Nucleus accumbens (tissue), 56 donors: ENCODE data around the gene ADRA2B.
A peak's percentile ranks its signal among the peaks of the same experiment; 100 is the strongest.
"Not testable (repeated sequence)": the region's sequence is repeated elsewhere in the genome, so short reads cannot be mapped to it uniquely, and the experiment has no call there.

ENCODE experiments used
- DNase-seq, 56 donors: peaks; one replicate each; lab custom pipeline; 2025; lab: John Stamatoyannopoulos, UW

The ADRA2B gene

GRCh38 chr2:96116424-96116878, at the start of gene ADRA2B:
ADRA2B (minus strand) TSS chr2:96116571; CDS start chr2:96116149, 422 bp downstream.
- peak in 9 of 56 donors; percentile 9 to 32 (median 13) for DNase-seq

- DNase-seq, result peak in 47 of 56 donors; percentile 20 to 86 (median 71)
Measured at GRCh38 chr2:96164459-96165184, 48.3 kb upstream of the ADRA2B start.

DNA sequence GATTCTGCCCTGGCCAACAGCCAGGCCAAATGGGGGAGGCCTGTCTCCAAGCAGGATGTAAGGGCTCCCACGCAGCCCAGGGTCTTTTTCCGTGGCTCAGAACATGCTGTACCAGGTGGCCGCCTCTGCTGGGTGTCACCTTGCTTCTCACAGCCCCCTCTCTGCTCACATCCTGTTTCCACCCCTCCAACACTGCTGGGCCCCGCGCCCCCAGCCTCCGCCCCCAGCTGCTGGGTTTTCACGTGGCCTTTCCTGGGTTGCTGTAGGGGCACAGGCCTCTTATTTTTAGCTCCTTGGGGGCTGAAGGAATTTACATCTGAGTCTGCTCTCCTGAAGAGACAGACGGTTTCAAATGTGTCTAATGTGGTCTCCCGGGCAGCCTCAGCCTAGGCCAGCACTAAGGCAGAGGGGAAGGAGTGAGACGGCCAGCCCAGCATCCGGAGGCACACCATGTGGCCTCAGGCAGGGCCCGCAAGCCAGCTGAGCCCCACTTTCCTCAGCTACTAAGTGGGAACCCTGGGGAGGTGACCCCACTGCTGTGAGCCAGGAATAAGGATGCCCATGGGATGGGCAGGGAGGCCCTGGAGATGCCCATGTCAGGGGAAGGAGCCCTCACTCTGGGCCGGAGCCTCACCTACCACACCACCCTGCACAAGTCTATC, 47.5 kb upstream of the ADRA2B start:
- DNase-seq, result peak in 1 of 56 donors; percentile 47

GRCh38 chr2:96163415-96163767, 47.0 kb upstream of the ADRA2B start:
- DNase-seq, result no peak

DNA sequence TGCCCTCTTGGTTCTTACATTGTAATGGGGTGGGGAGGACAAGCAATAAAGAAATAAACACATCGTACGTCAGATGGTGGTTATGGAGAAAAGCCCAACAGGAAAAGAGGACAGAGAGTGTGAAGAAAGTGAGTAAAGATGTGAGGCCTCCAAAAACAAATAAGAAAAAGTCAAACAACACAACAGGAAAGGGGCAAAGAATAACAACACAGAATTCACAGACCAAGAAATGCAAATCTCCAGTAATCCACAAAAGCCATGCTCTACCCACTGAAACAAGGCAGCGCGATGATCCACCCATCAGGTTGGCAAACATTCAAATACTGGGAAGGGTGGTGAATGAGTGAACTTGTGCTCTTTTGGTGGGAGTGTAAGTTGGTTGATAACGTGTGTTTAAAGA, 45.5 kb upstream of the ADRA2B start:
- no peak for DNase-seq

GRCh38 chr2:96160366-96160765, 44.0 kb upstream of the ADRA2B start:
- not testable (repeated sequence) for DNase-seq

- no peak for DNase-seq
Measured at GRCh38 chr2:96159084-96159830, 42.9 kb upstream of the ADRA2B start.

DNA sequence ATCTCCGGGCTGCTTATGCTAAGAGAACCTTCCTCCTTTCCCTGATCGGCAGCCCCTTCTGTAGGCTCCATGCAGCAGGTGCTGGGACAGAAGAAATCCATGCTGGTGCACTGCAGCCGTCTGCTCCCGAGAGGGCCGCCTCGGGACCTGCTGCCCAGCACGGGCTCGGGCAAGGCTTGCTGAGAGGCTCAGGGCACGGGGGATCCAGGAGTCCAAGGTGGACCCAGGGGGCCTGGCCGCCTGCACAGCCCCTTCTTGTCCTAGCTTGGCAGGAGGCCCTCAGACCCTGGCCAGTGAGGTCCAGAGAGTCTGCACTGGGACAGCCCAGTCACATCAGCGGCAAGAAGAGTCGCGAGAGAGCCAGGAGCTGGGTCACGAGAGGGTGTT, 42.2 kb upstream of the ADRA2B start:
- no peak for DNase-seq

DNA sequence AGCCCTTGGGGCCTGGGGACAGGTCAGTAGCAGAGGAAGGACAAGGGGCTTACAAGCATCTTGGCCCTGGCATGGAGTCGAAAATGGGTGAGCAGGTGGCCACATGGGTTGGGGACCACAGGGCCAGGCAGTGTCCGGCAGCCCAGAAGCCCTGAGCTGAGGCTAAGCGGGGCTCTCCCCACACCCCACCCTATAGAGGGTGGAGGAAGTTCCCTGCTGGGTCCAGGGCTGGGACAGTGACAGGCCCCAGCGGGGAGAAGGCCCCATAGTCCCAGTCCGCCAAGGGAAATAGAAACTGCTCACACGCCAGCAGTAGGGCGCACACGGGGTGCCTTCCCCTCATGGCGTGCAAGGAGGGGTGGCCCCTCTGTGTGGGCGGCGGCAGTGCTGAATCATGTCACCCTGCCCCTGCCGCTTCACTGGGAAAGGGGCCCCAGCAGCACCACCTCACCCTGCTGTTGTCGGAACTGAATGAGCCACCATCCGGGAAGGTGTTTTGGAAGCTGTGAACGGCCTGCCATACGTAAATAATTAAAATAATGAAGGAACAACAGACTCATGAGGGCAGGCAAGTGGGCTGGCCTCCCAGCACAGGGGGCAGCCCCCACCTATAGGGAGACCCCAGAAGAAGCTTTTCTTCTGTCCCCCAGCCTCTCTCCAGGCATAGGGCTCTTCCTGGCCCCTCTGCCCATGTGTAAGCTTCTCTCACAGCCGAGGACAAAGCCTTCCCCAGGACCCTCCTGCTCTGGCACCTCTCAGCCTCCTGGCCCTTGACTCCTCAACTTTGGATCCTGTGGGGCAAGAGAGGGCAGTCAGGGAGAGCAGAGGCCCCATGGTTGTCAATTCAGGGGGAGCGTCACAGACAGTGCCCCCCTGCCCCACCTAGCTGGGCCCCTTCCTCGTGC, 41.5 kb upstream of the ADRA2B start:
- no peak for DNase-seq

DNA sequence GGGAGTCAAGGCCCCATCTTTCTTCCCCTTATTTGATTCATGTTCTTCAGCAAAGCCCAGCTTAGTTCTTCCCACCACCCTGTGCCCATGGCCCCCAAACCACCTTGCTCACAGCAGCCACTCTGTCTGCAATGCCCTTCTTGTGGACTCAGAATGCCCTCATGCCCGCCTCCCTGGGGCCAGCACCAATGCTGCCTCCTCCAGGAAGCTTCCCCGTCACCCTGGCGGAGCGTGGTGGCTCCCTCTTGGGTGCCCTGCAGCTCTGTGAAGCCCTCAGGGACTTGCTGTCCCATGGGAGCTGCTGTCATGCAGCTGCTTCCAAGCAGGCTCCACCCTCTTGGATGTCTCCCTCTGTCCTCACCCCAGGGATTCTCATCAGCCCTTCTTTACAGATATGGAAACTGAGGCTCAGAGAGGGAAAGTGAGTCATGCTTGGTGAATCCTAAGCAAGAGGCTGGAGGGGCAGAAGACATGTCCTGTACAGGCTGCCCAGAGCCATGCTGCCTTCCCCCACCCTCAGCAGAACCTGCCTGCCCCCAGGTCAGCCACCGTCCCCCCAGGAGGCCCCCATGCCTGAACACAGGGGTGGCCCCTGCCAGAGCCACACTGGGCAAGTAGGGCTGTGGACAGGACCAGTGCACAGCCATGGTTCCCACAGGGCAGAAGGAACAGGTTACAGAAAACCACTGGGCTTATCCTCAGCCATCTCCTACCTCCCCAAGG, 40.7 kb upstream of the ADRA2B start:
- DNase-seq, result no peak

DNA sequence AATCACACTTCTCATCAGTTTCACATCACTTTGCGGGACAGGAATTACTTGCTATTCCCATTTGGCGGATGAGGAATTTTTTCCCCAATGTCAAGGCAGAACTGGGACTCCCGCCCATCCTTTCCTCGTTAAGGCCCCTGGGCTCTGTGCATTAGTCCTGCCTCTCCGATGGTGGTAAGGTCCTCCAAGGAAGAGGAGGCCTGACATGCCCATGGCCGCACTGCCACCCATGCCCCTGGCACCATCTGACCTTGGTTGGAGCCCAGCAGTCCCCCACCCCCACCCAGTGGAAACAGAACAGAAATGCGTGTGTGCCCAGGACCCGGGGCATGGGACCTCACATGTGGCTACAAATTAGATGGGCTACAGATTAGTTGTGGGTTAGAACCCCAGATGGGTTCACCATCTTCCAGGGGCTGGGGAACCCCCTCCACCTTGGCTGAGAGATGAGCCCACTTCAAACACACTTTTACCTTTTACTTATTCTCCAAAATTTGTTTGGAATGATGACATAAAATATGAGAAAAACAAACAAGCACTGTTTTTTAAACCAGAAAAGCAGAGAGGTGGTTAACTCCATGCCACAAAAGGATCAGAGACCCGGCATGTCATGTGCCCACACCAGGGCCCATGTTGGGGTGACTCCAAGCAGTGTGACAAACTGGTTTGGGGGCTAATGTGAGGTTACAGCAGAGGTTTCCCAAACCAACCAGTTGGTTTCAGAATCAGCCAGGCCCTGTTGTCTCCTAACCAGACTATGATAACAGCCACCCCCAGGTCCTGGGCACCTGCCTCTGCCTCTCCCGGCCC, 39.8 kb upstream of the ADRA2B start:
- DNase-seq, result no peak

DNA sequence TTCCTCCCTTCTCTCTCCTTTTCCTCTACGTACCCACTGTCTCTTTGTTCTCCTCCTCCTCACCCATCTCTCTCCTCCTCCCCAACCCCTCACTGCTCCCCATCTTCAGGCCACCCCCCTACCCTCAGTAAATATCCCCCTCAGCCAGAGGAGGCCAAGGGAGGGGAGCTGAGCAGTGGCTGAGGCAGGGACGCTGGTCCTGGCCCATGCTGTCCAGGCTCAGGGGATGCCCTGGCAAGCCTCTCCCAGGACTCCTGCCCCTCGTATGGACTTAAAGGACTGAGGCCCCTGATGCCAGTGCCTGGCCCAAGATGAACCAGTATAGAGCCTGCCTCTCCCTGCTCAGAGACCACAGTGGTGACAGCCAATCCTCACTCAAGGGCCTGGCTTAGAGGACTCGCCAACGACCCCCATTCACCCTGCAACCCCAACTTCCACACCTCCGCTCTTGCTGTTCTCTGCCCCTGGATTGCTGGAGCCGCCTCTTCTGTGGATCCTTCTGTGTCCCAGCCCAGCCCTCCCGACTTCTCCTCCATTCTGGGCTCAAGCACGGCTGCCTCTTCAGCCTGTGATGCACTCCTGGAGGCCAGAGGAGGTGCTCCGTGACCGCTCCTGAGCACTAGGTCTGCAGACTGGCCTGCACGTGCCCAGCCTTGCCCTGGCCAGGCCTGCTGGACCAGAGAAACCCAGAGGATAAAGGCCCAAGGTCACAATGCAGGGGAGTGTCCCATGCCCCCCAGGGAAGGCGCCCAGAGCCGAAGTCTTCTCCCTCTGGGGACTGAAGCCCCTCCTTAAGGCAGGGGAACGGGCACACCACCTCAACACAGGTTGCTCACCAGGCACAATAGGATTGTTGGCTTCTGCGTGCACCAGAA, 38.4 kb upstream of the ADRA2B start:
- DNase-seq, result no peak

DNA sequence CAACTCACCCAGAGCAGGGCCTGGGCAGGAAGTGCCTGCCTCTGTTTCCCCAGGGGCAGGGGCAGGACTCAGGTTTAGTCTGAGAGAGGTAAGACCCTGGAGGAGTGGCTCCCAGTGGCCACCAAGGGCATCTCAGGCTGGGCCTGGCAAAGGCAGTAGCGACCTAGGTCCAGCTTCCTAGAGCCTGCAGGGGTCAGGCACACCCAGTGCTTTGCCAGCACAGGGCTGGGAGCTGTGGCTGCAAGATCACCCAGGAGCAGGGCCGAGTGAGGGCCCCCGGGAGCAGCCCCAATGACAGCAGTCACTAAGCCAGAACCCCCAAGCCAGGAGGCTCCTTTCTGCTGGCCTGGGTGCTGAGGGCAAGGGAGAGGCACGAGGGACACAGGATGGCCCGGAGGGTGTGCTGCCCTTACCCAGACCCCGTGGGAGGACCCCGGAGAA, 37.6 kb upstream of the ADRA2B start:
- no peak for DNase-seq

GRCh38 chr2:96153291-96153713, 36.9 kb upstream of the ADRA2B start:
- DNase-seq, result no peak

DNA sequence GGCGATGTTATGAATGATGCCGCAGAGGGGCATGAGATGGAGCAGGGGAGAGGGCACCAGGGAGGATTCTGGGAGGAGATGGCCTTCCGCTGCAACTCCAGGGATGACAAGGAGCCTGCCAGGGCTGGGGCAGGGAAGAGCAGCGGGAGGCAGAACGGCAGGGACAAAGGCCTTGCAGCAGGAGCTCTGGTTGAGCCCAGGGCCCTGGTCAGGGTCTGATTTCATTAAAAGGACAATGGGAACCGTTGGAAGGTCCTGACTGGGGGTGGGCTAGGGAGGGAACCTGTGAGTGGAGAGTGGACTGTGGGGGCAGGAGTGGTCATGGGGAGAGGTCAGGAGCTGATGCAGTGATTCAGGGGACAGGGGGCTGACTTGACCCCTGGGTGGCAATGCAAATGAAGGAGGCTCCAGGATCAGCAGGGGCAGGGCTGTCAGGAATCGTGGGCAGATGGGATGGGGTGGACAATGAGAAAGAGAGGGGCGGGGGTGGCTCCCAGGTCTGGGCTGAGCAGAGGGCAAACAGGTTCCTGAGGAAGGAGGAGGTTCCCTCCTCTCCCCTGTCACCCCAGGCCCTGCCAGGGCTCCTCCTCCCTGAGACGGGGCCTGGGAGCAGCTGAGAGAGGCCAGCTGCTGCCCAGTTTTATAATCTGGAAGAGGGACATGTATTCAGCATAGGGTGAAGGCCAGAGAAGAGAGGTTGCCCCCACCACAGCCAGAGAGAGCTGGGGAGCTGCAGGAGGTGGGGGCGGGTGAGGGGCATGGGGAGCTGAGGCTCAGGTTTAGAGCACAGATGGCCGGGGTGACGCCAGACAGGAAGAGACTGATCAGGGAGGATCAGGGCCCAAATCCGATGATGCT, 36.2 kb upstream of the ADRA2B start:
- no peak for DNase-seq

GRCh38 chr2:96151595-96152303, 35.4 kb upstream of the ADRA2B start:
- no peak for DNase-seq
